C4-2B (cell line): ENCODE measurements around the gene LRRD1.

Experiments
- H3K27ac ChIP-seq: fragments of 450-650 bp; 2 replicates; pipeline ENCODE4 v1.5.1; 2017
- ZFX ChIP-seq: fragments of 450-650 bp; IDR thresholded peaks from 2 replicates; pipeline ENCODE4 v1.6.1; 2017
- TF ChIP-seq, protein P1 (sequence below): fragments of 450-650 bp; conservative IDR thresholded peaks from 2 replicates; pipeline ENCODE4 v1.5.1; 2017; ENCODE audit warnings: mild to moderate bottlenecking

Gene LRRD1

GRCh38 chr7:92134271-92135051 is 44.5 kb downstream of the LRRD1 start, which contains the start of gene CYP51A1:
Gene CYP51A1 (minus strand): TSS chr7:92134477. CDS start chr7:92134364, 113 bp downstream.
- TF ChIP-seq, protein P1, sequence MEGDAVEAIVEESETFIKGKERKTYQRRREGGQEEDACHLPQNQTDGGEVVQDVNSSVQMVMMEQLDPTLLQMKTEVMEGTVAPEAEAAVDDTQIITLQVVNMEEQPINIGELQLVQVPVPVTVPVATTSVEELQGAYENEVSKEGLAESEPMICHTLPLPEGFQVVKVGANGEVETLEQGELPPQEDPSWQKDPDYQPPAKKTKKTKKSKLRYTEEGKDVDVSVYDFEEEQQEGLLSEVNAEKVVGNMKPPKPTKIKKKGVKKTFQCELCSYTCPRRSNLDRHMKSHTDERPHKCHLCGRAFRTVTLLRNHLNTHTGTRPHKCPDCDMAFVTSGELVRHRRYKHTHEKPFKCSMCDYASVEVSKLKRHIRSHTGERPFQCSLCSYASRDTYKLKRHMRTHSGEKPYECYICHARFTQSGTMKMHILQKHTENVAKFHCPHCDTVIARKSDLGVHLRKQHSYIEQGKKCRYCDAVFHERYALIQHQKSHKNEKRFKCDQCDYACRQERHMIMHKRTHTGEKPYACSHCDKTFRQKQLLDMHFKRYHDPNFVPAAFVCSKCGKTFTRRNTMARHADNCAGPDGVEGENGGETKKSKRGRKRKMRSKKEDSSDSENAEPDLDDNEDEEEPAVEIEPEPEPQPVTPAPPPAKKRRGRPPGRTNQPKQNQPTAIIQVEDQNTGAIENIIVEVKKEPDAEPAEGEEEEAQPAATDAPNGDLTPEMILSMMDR, result no peak
- TF ChIP-seq ZFX, result peak; percentile 74; the same call in 1 of the 2 replicates
- H3K27ac ChIP-seq, result peak within 1 kb of the TSS; percentile 88

DNA sequence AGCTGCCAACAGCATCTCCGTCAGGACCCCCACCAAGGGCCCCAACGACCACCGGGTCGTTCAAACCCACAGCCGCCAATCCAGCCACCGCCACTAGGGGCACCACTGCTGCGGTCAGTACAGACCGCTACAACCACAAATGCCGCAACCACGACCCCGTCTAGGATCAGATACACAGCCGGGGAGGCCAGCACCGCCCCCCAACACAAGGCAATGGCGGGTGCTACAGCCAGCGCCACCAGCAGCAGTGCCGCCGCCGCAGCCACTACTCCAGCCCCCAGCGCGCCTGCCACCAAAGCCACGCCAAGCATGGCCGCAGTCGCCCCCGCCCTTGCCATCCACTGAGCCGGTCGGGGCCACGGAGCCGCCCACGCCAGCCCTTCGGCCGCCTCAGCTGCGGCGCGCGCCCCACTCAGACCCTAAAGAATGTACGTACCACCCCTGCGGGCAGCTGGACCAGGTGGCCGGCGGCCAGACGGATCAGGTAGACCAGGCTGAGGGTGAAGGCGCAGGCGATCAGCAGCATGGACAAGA is 45.1 kb downstream of the LRRD1 start:
- no peak for TF ChIP-seq ZFX
- TF ChIP-seq, protein P1, result peak; percentile 98
- H3K27ac ChIP-seq, result peak overlapping the region; percentile 88

DNA sequence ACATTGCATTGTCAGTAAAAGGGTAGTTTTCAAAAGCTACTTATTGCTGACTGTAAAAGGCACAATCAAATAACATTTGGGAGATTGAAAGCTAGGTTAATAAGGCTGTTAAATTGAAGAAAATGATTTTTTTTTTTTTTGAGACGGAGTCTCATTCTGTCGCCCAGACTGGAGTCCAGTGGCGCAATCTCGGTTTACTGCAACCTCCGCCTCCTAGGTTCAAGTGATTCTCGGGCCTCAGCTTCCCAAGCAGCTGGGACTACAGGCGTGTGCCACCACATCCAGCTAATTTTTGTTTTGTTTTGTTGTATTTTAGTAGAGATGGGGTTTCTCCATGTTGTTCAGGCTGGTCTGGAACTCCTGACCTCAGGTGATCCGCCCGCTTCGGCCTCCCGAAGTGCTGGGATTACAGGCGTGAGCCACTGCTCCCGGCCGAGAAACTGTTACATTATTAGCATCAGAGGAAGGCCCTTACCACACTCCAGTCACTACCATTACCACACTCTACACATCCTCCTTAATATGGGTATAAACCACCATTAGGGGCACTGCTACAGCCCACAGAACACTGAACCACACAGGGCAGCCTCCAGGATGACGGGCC is 45.7 kb downstream of the LRRD1 start:
- TF ChIP-seq, protein P1, result no peak
- peak overlapping the region; percentile 88 for H3K27ac ChIP-seq

GRCh38 chr7:92131764-92132330 is 47.1 kb downstream of the LRRD1 start:
- no peak for TF ChIP-seq ZFX
- TF ChIP-seq, protein P1, result no peak
- no peak overlapping the region for H3K27ac ChIP-seq

GRCh38 chr7:92131093-92131492 is 47.8 kb downstream of the LRRD1 start:
- no peak overlapping the region for H3K27ac ChIP-seq
- TF ChIP-seq ZFX, result no peak
- TF ChIP-seq, protein P1, result no peak

GRCh38 chr7:92121681-92122080 is 57.3 kb downstream of the LRRD1 start:
- TF ChIP-seq, protein P1, result no peak
- no peak for TF ChIP-seq ZFX
- H3K27ac ChIP-seq, result no peak overlapping the region

GRCh38 chr7:92119213-92119759 is 59.7 kb downstream of the LRRD1 start:
- no peak overlapping the region for H3K27ac ChIP-seq
- no peak for TF ChIP-seq ZFX
- TF ChIP-seq, protein P1, result no peak
